HCT116 (cell line): ENCODE results near the gene ZNF12. TPM values are rescaled to one million over a fixed set of nuclear protein-coding genes. Genes with fewer than 3 reads are reported as not detected.

ENCODE experiments used
- ATAC-seq: fragments of 200-7000 bp; cut with Tn5 transposase; 2 replicates; pipeline ENCODE4 v1.9.1; 2020; ENCODE audit warnings: mild to moderate bottlenecking, moderate library complexity
- BruUV-seq: library from RNA; stranded (reverse); fragments of 400-500 nt; replicated peaks from 2 replicates; lab custom pipeline; 2021; lab: Mats Ljungman, UMichigan
- CTCF ChIA-PET: fragments of 300-600 bp; sonication (Branson Sonifier 250); formaldehyde crosslinking; loops from one replicate; lab custom pipeline; 2021; ENCODE audit warnings: antibody characterized with exemption; lab: Charles Lee
- POLR2A ChIA-PET: fragments of 300-600, 350-600 bp; sonication (Branson Sonifier 250); formaldehyde crosslinking; loops from one replicate; lab custom pipeline; 2021; ENCODE audit warnings: antibody characterized with exemption; lab: Charles Lee
- RAD21 ChIA-PET, 2 experiments: fragments of 300-600 bp; sonication (Branson Sonifier 250); formaldehyde crosslinking; loops; one replicate each; lab custom pipeline; 2023; ENCODE audit warnings: low total read pairs in 2 of 2; ENCODE audit not compliant: uncharacterized antibody in 2 of 2, unreplicated experiment in 2 of 2, low non-redundant PET in 1 of 2; lab: Charles Lee
- DNase-seq: peaks from one replicate; pipeline ENCODE4 v3.0.0-alpha.2; 2010; ENCODE audit warnings: low read depth, low spot score
- H2AFZ ChIP-seq: fragments of 200-600 bp; shearing (Covaris generic), sonication (generic); 2 replicates; pipeline ENCODE4 v1.6.1; 2017; ENCODE audit warnings: low read depth, mixed run types, mixed read lengths, antibody characterized with exemption, low read length; ENCODE audit not compliant: poor library complexity, severe bottlenecking
- H3K27ac ChIP-seq: 2 replicates; pipeline ENCODE4 v1.5.1; 2012; ENCODE audit warnings: low read depth, low read length
- H3K27me3 ChIP-seq: fragments of 200-600 bp; sonication (generic); 2 replicates; pipeline ENCODE4 v1.6.1; 2016; ENCODE audit warnings: mixed run types, low read length, mixed read lengths; ENCODE audit not compliant: insufficient read depth
- H3K36me3 ChIP-seq, 2 experiments: fragments of 200-500 bp in 1 of 2; fragments of 200-600 bp in 1 of 2; sonication (Bioruptor generic) in 1 of 2; sonication (generic) in 1 of 2; 2 replicates each; pipeline versions ENCODE4 v1.5.1 to v1.6.1; 2014 to 2016; ENCODE audit warnings: low read length in 2 of 2, inconsistent platforms in 1 of 2, mixed read lengths in 1 of 2, mixed run types in 1 of 2; ENCODE audit not compliant: insufficient read depth in 2 of 2, control insufficient read depth in 1 of 2
- H3K4me1 ChIP-seq, 2 experiments: fragments of 200-600 bp in 1 of 2; sonication (generic) in 1 of 2; 2 replicates each; pipeline versions ENCODE4 v1.5.1 to v1.6.1; 2012 to 2017; ENCODE audit warnings: low read length in 2 of 2, inconsistent platforms in 1 of 2, mild to moderate bottlenecking in 1 of 2, mixed read lengths in 1 of 2, mixed run types in 1 of 2, moderate library complexity in 1 of 2; ENCODE audit not compliant: insufficient read depth in 2 of 2, control insufficient read depth in 1 of 2
- H3K4me2 ChIP-seq: fragments of 200-600 bp; sonication (generic); 2 replicates; pipeline ENCODE4 v1.6.1; 2017; ENCODE audit warnings: mixed run types, low read length, mixed read lengths
- H3K4me3 ChIP-seq, 2 experiments: fragments of 200-600 bp in 1 of 2; sonication (generic) in 1 of 2; replicated peaks in 1 of 2; 2 replicates each; pipeline ENCODE4 v1.5.1; 2011 to 2016; ENCODE audit warnings: low read length in 2 of 2, control low read depth in 1 of 2, low read depth in 1 of 2, mild to moderate bottlenecking in 1 of 2, mixed read lengths in 1 of 2, mixed run types in 1 of 2
- H3K79me2 ChIP-seq: fragments of 200-600 bp; sonication (generic); 2 replicates; pipeline ENCODE4 v1.6.1; 2017; ENCODE audit warnings: mild to moderate bottlenecking, mixed run types, low read length, moderate library complexity, mixed read lengths; ENCODE audit not compliant: insufficient read depth
- H3K9ac ChIP-seq: fragments of 200-600 bp; sonication (generic); 2 replicates; pipeline ENCODE4 v1.6.1; 2016; ENCODE audit warnings: low read length, mixed read lengths
- H3K9me2 ChIP-seq: fragments of 200-600 bp; sonication (generic), shearing (Covaris generic); 2 replicates; pipeline ENCODE4 v1.6.1; 2017; ENCODE audit warnings: mixed run types, mild to moderate bottlenecking, moderate library complexity; ENCODE audit not compliant: insufficient read depth
- H3K9me3 ChIP-seq, 2 experiments: fragments of 200-500 bp in 1 of 2; fragments of 200-600 bp in 1 of 2; sonication (Bioruptor generic) in 1 of 2; sonication (generic) in 1 of 2; 2 replicates each; pipeline ENCODE4 v1.6.1; 2014 to 2017; ENCODE audit warnings: low read length in 2 of 2, mixed read lengths in 2 of 2, inconsistent platforms in 1 of 2, low read depth in 1 of 2, mild to moderate bottlenecking in 1 of 2, mixed run types in 1 of 2, moderate library complexity in 1 of 2; ENCODE audit not compliant: control insufficient read depth in 1 of 2, insufficient read depth in 1 of 2
- H4K20me1 ChIP-seq: fragments of 200-600 bp; sonication (generic), shearing (Covaris generic); 2 replicates; pipeline ENCODE4 v1.6.1; 2017; ENCODE audit warnings: mixed run types, mild to moderate bottlenecking, moderate library complexity; ENCODE audit not compliant: insufficient read depth
- CBX3 ChIP-seq: IDR thresholded peaks from 2 replicates; pipeline ENCODE4 v1.6.1; 2012; ENCODE audit warnings: low read depth
- EGR1 ChIP-seq: IDR thresholded peaks from 2 replicates; pipeline ENCODE4 v1.6.1; 2012; ENCODE audit warnings: low read depth
- ELF1 ChIP-seq: IDR thresholded peaks from 2 replicates; pipeline ENCODE4 v1.6.1; 2012; ENCODE audit warnings: low read depth, borderline replicate concordance
- EZH2 ChIP-seq: fragments of 200-600 bp; sonication (generic); IDR thresholded peaks from 2 replicates; pipeline ENCODE4 v1.6.1; 2017; ENCODE audit warnings: antibody characterized with exemption, mixed run types
- POLR2AphosphoS5 ChIP-seq: IDR thresholded peaks from 2 replicates; pipeline ENCODE4 v1.6.1; 2011; ENCODE audit warnings: mild to moderate bottlenecking, low read depth, low read length, moderate library complexity
- RAD21 ChIP-seq: IDR thresholded peaks from 2 replicates; pipeline ENCODE4 v1.6.1; 2012; ENCODE audit warnings: low read depth, mild to moderate bottlenecking
- SIN3A ChIP-seq: IDR thresholded peaks from 2 replicates; pipeline ENCODE4 v1.6.1; 2012; ENCODE audit warnings: low read depth
- SRF ChIP-seq: IDR thresholded peaks from 2 replicates; pipeline ENCODE4 v1.6.1; 2012; ENCODE audit warnings: low read depth
- TCF7L2 ChIP-seq: IDR thresholded peaks from 2 replicates; pipeline ENCODE4 v1.7.0; 2011; ENCODE audit warnings: borderline replicate concordance, inconsistent platforms; ENCODE audit not compliant: insufficient read depth, insufficient read length; ENCODE audit errors: extremely low read depth
- YY1 ChIP-seq: IDR thresholded peaks from 2 replicates; pipeline ENCODE4 v1.6.1; 2011; ENCODE audit warnings: low read length, low read depth, moderate library complexity, mild to moderate bottlenecking; ENCODE audit not compliant: insufficient replicate concordance; ENCODE audit errors: extremely low read depth
- ZFX ChIP-seq: fragments of 450-650 bp; IDR thresholded peaks from 2 replicates; pipeline ENCODE4 v1.6.1; 2017
- intact Hi-C: fragments of 100-400 bp; cut with micrococcal nuclease; formaldehyde crosslinking; loops from 2 replicates; pipeline ENCODE4 v1.10.0; 2022
- total RNA-seq: library from RNA; stranded (reverse); gene quantifications from one replicate; pipeline ENCODE4 v1.2.1, GENCODE V29; 2021; ENCODE audit not compliant: unreplicated experiment
- TF ChIP-seq, protein P1 (sequence below): IDR thresholded peaks from 2 replicates; pipeline ENCODE4 v1.6.1; 2012
- TF ChIP-seq, protein P2 (sequence below), 3 experiments: fragments of 200-600 bp in 1 of 3; sonication (generic) in 1 of 3; IDR thresholded peaks in 2 of 3; conservative IDR thresholded peaks in 1 of 3; 2 replicates each; pipeline ENCODE4 v1.5.1; 2012 to 2017; ENCODE audit warnings: low read depth in 2 of 3, low read length in 2 of 3, antibody characterized with exemption in 1 of 3, borderline replicate concordance in 1 of 3, control low read depth in 1 of 3, mild to moderate bottlenecking in 1 of 3, mixed read lengths in 1 of 3, mixed run types in 1 of 3, moderate library complexity in 1 of 3; ENCODE audit not compliant: insufficient read depth in 1 of 3
- TF ChIP-seq, protein P3 (sequence below): IDR thresholded peaks from 2 replicates; pipeline ENCODE4 v1.6.1; 2012

The ZNF12 gene
- total RNA-seq, 1 experiment from 2014 or later, result 19.0 TPM

DNA sequence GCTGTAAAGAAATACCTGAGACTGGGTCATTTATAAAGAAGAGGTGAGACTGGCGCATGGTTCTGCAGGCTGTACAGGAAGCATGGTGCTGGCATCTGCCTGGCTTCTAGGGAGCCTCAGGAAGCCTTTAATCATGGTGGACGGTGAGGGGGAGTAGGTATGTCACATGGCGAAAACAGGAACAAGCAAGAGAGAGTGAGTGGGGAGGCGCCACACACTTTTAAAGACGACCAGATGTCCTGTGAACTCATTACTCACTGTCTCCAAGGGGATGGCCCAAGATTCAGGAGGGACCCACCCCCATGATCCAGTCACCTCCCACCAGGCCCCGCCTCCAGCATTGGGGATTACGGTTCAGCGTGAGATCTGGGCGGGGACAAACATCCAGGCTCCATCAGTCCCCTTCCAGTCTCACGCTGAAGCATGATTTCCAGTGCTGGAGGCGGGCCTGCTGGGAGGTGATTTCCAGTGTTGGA, 66.5 kb downstream of the ZNF12 start:
- Histone ChIP-seq H3K9me3 (no peaks in the 10 kb centered on the region), H3K4me1 (peaks cover 2 to 17% of the 10 kb centered on the region in 2 experiments; a peak in 2 of 4 replicates)
- TF ChIP-seq SRF, result no peak
- TF ChIP-seq EZH2, result no peak
- TF ChIP-seq, all 23 proteins: peak for 0
- Histone ChIP-seq H3K9me2 (no peaks in the 10 kb centered on the region), H3K9ac (no peak overlapping the region), H3K27ac (no peak overlapping the region), H3K79me2 (peaks cover 44% of the 10 kb centered on the region), H3K4me3 (no peak overlapping the region), H4K20me1 (no peaks in the 10 kb centered on the region), H3K36me3 (peaks cover 20 to 24% of the 10 kb centered on the region in 2 experiments; a peak in 2 of 4 replicates), H3K4me2 (no peak overlapping the region), H3K27me3 (no peaks in the 10 kb centered on the region), H2AFZ (no peak overlapping the region)
- BruUV-seq, result no TSS peak
- POLR2A ChIA-PET, result no interaction called here
- RAD21 ChIA-PET, result no interaction called here
- CTCF ChIA-PET, result no interaction called here
- DNase-seq (no peak), ATAC-seq (peak; percentile 38)
- intact Hi-C loops, result no loop called here

DNA sequence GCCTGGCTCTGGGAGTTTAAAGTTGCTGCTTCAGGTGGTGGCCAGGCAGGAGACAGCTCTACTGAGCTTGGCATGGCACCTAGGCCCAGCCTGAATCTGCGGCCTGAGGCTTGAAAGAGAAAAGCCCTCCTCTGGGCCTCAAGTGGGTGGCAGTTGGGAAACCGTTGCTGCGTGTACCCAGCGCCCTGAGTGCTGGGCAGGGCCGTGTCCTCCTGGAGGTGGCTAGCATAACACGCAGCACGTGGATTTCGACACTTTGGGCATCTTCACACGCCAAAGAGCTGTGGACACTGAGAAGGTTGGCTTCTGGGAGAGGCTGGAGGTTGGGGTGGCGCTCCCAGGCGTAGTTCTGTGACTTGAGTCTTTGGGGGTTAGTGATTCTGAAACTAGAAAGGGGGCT, 67.1 kb downstream of the ZNF12 start:
- intact Hi-C loops, result no loop called here

More for the DNA sequence above, 67.1 kb downstream of the ZNF12 start:
- no peak overlapping the region for H3K9ac ChIP-seq
- ChIA-PET RAD21 (no interaction called here), POLR2A (no interaction called here), CTCF (no interaction called here)
- no peak overlapping the region for H2AFZ ChIP-seq
- no TSS peak for BruUV-seq
- no peak for DNase-seq
- H3K4me3 ChIP-seq, result no peak overlapping the region
- H3K9me3 ChIP-seq, result no peaks in the 10 kb centered on the region
- peaks cover 16 to 17% of the 10 kb centered on the region in 2 experiments; a peak in 2 of 4 replicates for H3K36me3 ChIP-seq
- peaks cover 2 to 17% of the 10 kb centered on the region in 2 experiments; a peak in 2 of 4 replicates for H3K4me1 ChIP-seq
- peaks cover 44% of the 10 kb centered on the region for H3K79me2 ChIP-seq
- H3K27me3 ChIP-seq, result no peaks in the 10 kb centered on the region
- TF ChIP-seq CBX3, result no peak
- TF ChIP-seq POLR2AphosphoS5, result no peak
- TF ChIP-seq EZH2, result no peak
- TF ChIP-seq ZFX, result no peak
- TF ChIP-seq, protein P1, sequence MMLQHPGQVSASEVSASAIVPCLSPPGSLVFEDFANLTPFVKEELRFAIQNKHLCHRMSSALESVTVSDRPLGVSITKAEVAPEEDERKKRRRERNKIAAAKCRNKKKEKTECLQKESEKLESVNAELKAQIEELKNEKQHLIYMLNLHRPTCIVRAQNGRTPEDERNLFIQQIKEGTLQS, result no peak
- no peak for TF ChIP-seq TCF7L2
- no peak for TF ChIP-seq ELF1
- TF ChIP-seq, protein P2, sequence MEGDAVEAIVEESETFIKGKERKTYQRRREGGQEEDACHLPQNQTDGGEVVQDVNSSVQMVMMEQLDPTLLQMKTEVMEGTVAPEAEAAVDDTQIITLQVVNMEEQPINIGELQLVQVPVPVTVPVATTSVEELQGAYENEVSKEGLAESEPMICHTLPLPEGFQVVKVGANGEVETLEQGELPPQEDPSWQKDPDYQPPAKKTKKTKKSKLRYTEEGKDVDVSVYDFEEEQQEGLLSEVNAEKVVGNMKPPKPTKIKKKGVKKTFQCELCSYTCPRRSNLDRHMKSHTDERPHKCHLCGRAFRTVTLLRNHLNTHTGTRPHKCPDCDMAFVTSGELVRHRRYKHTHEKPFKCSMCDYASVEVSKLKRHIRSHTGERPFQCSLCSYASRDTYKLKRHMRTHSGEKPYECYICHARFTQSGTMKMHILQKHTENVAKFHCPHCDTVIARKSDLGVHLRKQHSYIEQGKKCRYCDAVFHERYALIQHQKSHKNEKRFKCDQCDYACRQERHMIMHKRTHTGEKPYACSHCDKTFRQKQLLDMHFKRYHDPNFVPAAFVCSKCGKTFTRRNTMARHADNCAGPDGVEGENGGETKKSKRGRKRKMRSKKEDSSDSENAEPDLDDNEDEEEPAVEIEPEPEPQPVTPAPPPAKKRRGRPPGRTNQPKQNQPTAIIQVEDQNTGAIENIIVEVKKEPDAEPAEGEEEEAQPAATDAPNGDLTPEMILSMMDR (IDR thresholded peaks at IDR 0.05 in 2 of 3, conservative IDR thresholded peaks at IDR 0.05 in 1 of 3; ENCODE audit: borderline replicate concordance in 1 of 3, insufficient read depth in 1 of 3, low read depth in 2 of 3, low read length in 2 of 3), result no peak
- no peak for TF ChIP-seq YY1
- no peak for TF ChIP-seq RAD21
- TF ChIP-seq EGR1, result no peak
- TF ChIP-seq SIN3A, result no peak
- TF ChIP-seq, protein P3, sequence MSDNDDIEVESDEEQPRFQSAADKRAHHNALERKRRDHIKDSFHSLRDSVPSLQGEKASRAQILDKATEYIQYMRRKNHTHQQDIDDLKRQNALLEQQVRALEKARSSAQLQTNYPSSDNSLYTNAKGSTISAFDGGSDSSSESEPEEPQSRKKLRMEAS, result no peak
- no peaks in the 10 kb centered on the region for H4K20me1 ChIP-seq
- no peak for ATAC-seq
- no peak overlapping the region for H3K27ac ChIP-seq
- H3K4me2 ChIP-seq, result no peak overlapping the region
- H3K9me2 ChIP-seq, result no peaks in the 10 kb centered on the region
